RWPE2 (cell line): ENCODE measurements around the gene ISM1.
A peak's percentile ranks its signal among the peaks of the same experiment; 100 is the strongest.

ENCODE experiments used
- ATAC-seq: fragments of 200-7000 bp; cut with Tn5 transposase; 3 replicates; pipeline ENCODE4 v1.9.1; 2021; ENCODE audit warnings: low read depth
- DNase-seq: peaks from one replicate; pipeline ENCODE4 v3.0.0-alpha.2; 2020; ENCODE audit warnings: low spot score
- H3K27ac ChIP-seq: fragments of 450-650 bp; 2 replicates; pipeline ENCODE4 v1.5.1; 2017; ENCODE audit warnings: mild to moderate bottlenecking; ENCODE audit not compliant: poor library complexity, severe bottlenecking
- H3K27me3 ChIP-seq: fragments of 250-450 bp; sonication (Bioruptor Pico); 2 replicates; pipeline ENCODE4 v1.5.1; 2021; ENCODE audit warnings: mild to moderate bottlenecking, moderate library complexity; ENCODE audit not compliant: insufficient read depth, poor library complexity, severe bottlenecking
- H3K36me3 ChIP-seq: fragments of 250-450 bp; sonication (Bioruptor Pico); 2 replicates; pipeline ENCODE4 v1.5.1; 2020; ENCODE audit warnings: low read depth, mild to moderate bottlenecking, moderate library complexity
- H3K4me1 ChIP-seq: fragments of 250-450 bp; sonication (Bioruptor Pico); 2 replicates; pipeline ENCODE4 v1.5.1; 2021; ENCODE audit warnings: mild to moderate bottlenecking, moderate library complexity; ENCODE audit not compliant: insufficient read depth, poor library complexity, severe bottlenecking
- H3K4me3 ChIP-seq: fragments of 250-450 bp; sonication (Bioruptor Pico); 2 replicates; pipeline ENCODE4 v1.5.1; 2021; ENCODE audit warnings: mild to moderate bottlenecking, moderate library complexity; ENCODE audit not compliant: severe bottlenecking
- H3K9me3 ChIP-seq: fragments of 250-450 bp; sonication (Bioruptor Pico); 2 replicates; pipeline ENCODE4 v1.5.1; 2021; ENCODE audit warnings: mild to moderate bottlenecking, moderate library complexity; ENCODE audit not compliant: severe bottlenecking
- TF ChIP-seq, protein P1 (sequence below): fragments of 450-650 bp; IDR thresholded peaks from one replicate; pipeline ENCODE4 v1.5.1; 2017; ENCODE audit warnings: mild to moderate bottlenecking, moderate library complexity; ENCODE audit not compliant: poor library complexity, severe bottlenecking

The ISM1 gene

DNA sequence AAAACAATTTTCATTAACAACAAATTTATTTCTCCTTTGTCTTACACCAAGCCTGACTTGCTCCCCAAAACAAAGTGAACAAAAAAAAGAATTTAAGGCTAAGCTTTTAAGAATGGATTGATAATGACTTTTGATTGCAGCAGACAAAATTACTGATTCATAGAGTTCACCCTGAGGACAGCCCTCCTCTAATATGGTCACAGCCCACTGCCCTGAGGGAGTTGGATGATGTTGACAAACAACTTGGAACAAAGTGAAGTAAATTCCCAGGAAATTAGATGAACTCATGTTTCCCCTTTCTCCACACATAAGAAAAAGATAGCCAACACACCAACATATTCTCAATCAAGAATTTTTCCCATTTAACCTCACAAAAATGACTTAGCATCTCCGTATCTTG, 7.7 kb upstream of the ISM1 start:
- H3K27me3 ChIP-seq, result peaks cover 13% of the 10 kb centered on the region
- no peak for DNase-seq
- H3K27ac ChIP-seq, result no peak overlapping the region
- H3K9me3 ChIP-seq, result no peaks in the 10 kb centered on the region
- no peak overlapping the region for H3K4me3 ChIP-seq
- TF ChIP-seq, protein P1, sequence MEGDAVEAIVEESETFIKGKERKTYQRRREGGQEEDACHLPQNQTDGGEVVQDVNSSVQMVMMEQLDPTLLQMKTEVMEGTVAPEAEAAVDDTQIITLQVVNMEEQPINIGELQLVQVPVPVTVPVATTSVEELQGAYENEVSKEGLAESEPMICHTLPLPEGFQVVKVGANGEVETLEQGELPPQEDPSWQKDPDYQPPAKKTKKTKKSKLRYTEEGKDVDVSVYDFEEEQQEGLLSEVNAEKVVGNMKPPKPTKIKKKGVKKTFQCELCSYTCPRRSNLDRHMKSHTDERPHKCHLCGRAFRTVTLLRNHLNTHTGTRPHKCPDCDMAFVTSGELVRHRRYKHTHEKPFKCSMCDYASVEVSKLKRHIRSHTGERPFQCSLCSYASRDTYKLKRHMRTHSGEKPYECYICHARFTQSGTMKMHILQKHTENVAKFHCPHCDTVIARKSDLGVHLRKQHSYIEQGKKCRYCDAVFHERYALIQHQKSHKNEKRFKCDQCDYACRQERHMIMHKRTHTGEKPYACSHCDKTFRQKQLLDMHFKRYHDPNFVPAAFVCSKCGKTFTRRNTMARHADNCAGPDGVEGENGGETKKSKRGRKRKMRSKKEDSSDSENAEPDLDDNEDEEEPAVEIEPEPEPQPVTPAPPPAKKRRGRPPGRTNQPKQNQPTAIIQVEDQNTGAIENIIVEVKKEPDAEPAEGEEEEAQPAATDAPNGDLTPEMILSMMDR, result no peak
- ATAC-seq, result no peak
- no peaks in the 10 kb centered on the region for H3K4me1 ChIP-seq
- no peaks in the 10 kb centered on the region for H3K36me3 ChIP-seq

DNA sequence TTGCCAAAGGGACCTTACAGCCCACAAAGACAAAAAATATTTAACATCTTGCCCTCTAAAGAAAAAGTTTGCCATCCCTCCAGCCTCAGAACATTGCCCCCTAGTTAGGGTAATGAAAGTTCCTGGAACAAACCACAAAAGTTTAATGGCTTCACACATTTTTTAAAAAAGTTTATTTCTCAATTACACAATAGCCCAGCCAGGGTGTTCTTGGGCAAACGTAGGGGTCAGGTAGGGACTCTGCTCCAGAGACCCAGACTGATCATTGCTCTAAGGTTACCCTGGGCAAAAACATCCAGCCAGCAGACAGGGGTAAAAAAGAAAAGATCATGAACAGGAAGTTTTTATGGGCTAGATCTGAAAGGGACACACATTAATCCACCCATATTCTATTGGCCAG, 4.5 kb upstream of the ISM1 start:
- Histone ChIP-seq H3K9me3 (no peaks in the 10 kb centered on the region), H3K4me3 (no peak overlapping the region), H3K27ac (no peak overlapping the region), H3K36me3 (no peaks in the 10 kb centered on the region), H3K4me1 (no peaks in the 10 kb centered on the region), H3K27me3 (peaks cover 40% of the 10 kb centered on the region)
- TF ChIP-seq, protein P1, result no peak
- ATAC-seq (no peak), DNase-seq (no peak)

DNA sequence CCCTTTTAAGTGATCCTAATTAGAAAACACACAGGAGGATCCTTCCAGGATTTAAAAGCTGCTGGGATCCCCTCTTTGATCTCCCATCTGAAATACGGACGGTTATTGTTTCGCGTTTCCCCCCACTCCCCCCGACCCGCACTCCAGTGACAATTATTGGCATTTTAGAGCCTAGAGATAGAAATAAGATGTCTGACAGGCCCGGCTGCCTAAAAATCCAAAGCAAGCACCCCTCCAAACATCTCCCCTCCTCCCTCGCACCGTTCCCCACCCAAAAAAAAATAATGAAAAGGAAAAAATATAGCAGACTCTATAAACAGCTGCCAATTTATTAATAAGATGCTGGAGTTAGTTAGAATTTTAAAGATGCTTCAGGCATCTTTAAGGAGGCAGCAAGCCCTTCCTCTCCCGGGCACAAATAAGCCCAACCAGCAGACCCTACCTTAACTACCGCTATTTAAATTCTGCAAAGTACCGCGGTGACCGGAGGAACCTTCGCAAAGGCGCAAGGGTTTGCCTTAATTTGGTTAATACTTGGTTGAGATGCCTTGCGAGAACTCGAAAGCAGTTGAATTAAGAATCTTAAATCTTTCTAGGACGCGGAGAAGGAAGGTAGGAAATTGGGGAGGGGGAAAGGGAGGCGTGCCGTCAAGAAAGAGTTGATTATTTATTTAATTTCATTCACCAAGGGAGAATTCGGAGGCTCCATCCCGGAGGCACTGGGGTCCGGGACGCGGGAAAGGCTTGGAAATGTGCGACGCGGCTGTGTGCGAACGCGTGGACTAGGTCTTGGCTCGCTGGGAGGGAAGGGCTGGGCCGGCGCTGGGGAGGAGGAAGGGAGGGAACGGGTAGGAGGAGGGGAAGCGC, 1.5 kb upstream of the ISM1 start:
- H3K27me3 ChIP-seq, result peaks cover 50% of the 10 kb centered on the region
- DNase-seq (no peak), ATAC-seq (no peak; the same call in 1 of the 3 replicates)
- H3K9me3 ChIP-seq, result no peaks in the 10 kb centered on the region
- no peaks in the 10 kb centered on the region for H3K36me3 ChIP-seq
- H3K4me3 ChIP-seq, result peak overlapping the region; percentile 72
- TF ChIP-seq, protein P1, result no peak
- no peaks in the 10 kb centered on the region for H3K4me1 ChIP-seq
- H3K27ac ChIP-seq, result no peak overlapping the region

DNA sequence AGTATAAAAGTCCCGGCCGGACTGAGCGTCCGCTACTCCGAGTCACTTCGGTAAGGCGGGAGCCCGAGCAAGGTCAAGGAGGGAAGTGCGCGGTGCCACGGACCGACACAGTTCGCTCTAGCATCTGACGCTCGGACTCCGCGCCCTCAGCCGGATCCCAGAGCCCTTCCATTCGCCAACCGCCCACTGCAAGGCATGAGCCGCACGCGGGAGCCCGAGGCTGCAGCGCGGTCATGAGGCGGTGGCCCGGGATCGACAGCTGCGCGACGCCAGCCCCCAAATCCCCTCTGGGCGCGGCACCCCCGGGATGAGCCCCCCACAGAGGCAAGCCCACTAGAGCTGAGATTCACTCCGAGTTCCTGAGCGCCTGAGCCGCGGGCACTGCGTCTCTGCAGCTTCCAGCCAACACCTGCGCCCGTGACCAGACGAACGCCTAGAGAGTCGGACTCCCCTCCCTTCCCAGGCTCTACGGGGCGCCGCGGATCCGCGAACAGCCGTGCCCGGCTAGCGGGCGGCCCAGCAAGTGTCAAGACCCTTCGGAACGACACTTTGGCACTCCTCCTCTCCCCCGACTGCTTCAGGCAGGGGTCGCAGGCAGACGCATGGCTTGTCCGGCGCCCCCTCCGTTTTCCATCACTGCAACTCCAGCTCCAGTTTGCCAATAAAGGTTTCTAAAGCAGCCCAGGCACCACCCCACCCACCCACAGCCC, 725 bp upstream of the ISM1 start:
- Histone ChIP-seq H3K4me1 (no peaks in the 10 kb centered on the region), H3K36me3 (no peaks in the 10 kb centered on the region), H3K27ac (no peak overlapping the region), H3K4me3 (peak overlapping the region; percentile 72), H3K9me3 (no peaks in the 10 kb centered on the region), H3K27me3 (peaks cover 50% of the 10 kb centered on the region)
- ATAC-seq (peak; percentile 59), DNase-seq (peak; percentile 68)
- TF ChIP-seq, protein P1, result no peak
